8988T (cell line): Measurements from ENCODE around the gene FLRT1.

Source experiments
- DNase-seq: peaks from one replicate; pipeline ENCODE4 v3.0.0; 2011

Gene FLRT1

GRCh38 chr11:64007160-64007628 lies 28.5 kb upstream of the FLRT1 start:
- DNase-seq = peak; percentile 98

- no peak for DNase-seq
These were observed 28.0 kb upstream of the FLRT1 start for GRCh38 chr11:64007629-64008282.

- DNase-seq = no peak
These were observed 27.3 kb upstream of the FLRT1 start for GRCh38 chr11:64008283-64008913.

- peak; percentile 47 for DNase-seq
These were observed 26.7 kb upstream of the FLRT1 start for GRCh38 chr11:64008914-64009633.

GRCh38 chr11:64009710-64010109 lies 26.0 kb upstream of the FLRT1 start:
- DNase-seq = peak; percentile 23

- no peak for DNase-seq
These were observed 24.9 kb upstream of the FLRT1 start for GRCh38 chr11:64010783-64011182.

- DNase-seq = peak; percentile 29
These were observed 24.4 kb upstream of the FLRT1 start for GRCh38 chr11:64011371-64011770.

- peak; percentile 52 for DNase-seq
These were observed 22.4 kb upstream of the FLRT1 start for GRCh38 chr11:64013141-64013896.

GRCh38 chr11:64014356-64014755 lies 21.4 kb upstream of the FLRT1 start:
- no peak for DNase-seq

GRCh38 chr11:64015510-64015909 lies 20.2 kb upstream of the FLRT1 start:
- DNase-seq = no peak

- DNase-seq = peak; percentile 34
These were observed 19.5 kb upstream of the FLRT1 start for GRCh38 chr11:64015935-64016845.

GRCh38 chr11:64017945-64018224 lies 17.8 kb upstream of the FLRT1 start:
- no peak for DNase-seq

GRCh38 chr11:64018310-64018709 lies 17.4 kb upstream of the FLRT1 start:
- DNase-seq = no peak

GRCh38 chr11:64019106-64020037 lies 16.4 kb upstream of the FLRT1 start:
- DNase-seq = peak; percentile 26

- DNase-seq = no peak
These were observed 14.6 kb upstream of the FLRT1 start for GRCh38 chr11:64020976-64021756.

GRCh38 chr11:64021757-64022093 lies 14.0 kb upstream of the FLRT1 start:
- DNase-seq = no peak

- DNase-seq = no peak
These were observed 13.5 kb upstream of the FLRT1 start for GRCh38 chr11:64022125-64022784.

GRCh38 chr11:64023712-64024710 lies 11.7 kb upstream of the FLRT1 start:
- no peak for DNase-seq

GRCh38 chr11:64025205-64025604 lies 10.5 kb upstream of the FLRT1 start:
- no peak for DNase-seq
